GM18498 (cell line): ENCODE results near the gene CEP112.

Experiments
- ATAC-seq: cut with Tn5 transposase; IDR thresholded peaks from one replicate; pipeline ENCODE4 v1.9.1; 2021; ENCODE audit warnings: mild to moderate bottlenecking, moderate library complexity; ENCODE audit not compliant: unreplicated experiment

Gene CEP112

GRCh38 chr17:66211047-66211810 is 19.3 kb upstream of the CEP112 start:
- ATAC-seq, result no peak

- ATAC-seq, result no peak
These were observed 18.3 kb upstream of the CEP112 start for GRCh38 chr17:66210208-66210574.

- no peak for ATAC-seq
These were observed 16.0 kb upstream of the CEP112 start for GRCh38 chr17:66207936-66208335.

- no peak for ATAC-seq
These were observed 11.5 kb upstream of the CEP112 start for GRCh38 chr17:66203274-66204015.

GRCh38 chr17:66200685-66201092 is 8.8 kb upstream of the CEP112 start:
- no peak for ATAC-seq

GRCh38 chr17:66198242-66198641 is 6.3 kb upstream of the CEP112 start:
- ATAC-seq, result no peak

- ATAC-seq, result peak; percentile 15
These were observed 400 bp upstream of the CEP112 start for GRCh38 chr17:66192378-66192687.

GRCh38 chr17:66190738-66191592 is 968 bp downstream of the CEP112 start:
- ATAC-seq, result no peak

GRCh38 chr17:66187718-66188117 is 4.2 kb downstream of the CEP112 start:
- no peak for ATAC-seq

GRCh38 chr17:66185862-66186261 is 6.1 kb downstream of the CEP112 start:
- no peak for ATAC-seq

GRCh38 chr17:66184392-66184791 is 7.5 kb downstream of the CEP112 start:
- no peak for ATAC-seq

GRCh38 chr17:66183529-66183928 is 8.4 kb downstream of the CEP112 start:
- ATAC-seq, result no peak

- ATAC-seq, result no peak
These were observed 13.3 kb downstream of the CEP112 start for GRCh38 chr17:66178642-66179041.

GRCh38 chr17:66177048-66177447 is 14.9 kb downstream of the CEP112 start:
- no peak for ATAC-seq

GRCh38 chr17:66175892-66176291 is 16.0 kb downstream of the CEP112 start:
- no peak for ATAC-seq

GRCh38 chr17:66172691-66173223 is 19.2 kb downstream of the CEP112 start:
- ATAC-seq, result no peak

- ATAC-seq, result no peak
These were observed 19.8 kb downstream of the CEP112 start for GRCh38 chr17:66172144-66172543.

- ATAC-seq, result no peak
These were observed 20.2 kb downstream of the CEP112 start for GRCh38 chr17:66171692-66172091.

GRCh38 chr17:66171172-66171571 is 20.8 kb downstream of the CEP112 start:
- ATAC-seq, result no peak

- no peak for ATAC-seq
These were observed 22.1 kb downstream of the CEP112 start for GRCh38 chr17:66169839-66170238.

GRCh38 chr17:66167189-66167815 is 24.6 kb downstream of the CEP112 start:
- ATAC-seq, result no peak
